22Rv1 (cell line): ENCODE data around the gene GALNT17.

Experiments
- ZFX ChIP-seq: fragments of 450-650 bp; IDR thresholded peaks from 2 replicates; pipeline ENCODE4 v1.6.1; 2017; ENCODE audit warnings: antibody characterized with exemption, borderline replicate concordance
- TF ChIP-seq, protein P1 (sequence below): fragments of 450-650 bp; IDR thresholded peaks from 2 replicates; pipeline ENCODE4 v1.5.1; 2017; ENCODE audit warnings: mild to moderate bottlenecking

DNA sequence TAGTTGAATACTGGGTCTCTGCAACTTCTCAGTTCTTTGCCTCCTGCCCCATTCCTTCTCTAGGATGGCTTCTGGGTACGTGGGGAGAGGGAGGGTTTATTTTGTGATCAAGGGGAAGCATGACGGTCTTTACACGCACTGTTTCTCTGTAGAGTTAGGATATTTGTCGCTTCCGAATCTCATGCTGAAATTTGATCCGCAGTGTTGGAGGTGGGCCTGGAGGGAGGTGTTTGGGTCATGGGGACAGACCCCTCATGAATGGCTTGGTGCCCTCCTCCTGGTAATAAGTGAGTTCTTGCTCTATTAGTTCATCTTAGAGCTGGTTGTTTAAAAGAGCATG lies 311.2 kb downstream of the GALNT17 start:
- TF ChIP-seq, protein P1, sequence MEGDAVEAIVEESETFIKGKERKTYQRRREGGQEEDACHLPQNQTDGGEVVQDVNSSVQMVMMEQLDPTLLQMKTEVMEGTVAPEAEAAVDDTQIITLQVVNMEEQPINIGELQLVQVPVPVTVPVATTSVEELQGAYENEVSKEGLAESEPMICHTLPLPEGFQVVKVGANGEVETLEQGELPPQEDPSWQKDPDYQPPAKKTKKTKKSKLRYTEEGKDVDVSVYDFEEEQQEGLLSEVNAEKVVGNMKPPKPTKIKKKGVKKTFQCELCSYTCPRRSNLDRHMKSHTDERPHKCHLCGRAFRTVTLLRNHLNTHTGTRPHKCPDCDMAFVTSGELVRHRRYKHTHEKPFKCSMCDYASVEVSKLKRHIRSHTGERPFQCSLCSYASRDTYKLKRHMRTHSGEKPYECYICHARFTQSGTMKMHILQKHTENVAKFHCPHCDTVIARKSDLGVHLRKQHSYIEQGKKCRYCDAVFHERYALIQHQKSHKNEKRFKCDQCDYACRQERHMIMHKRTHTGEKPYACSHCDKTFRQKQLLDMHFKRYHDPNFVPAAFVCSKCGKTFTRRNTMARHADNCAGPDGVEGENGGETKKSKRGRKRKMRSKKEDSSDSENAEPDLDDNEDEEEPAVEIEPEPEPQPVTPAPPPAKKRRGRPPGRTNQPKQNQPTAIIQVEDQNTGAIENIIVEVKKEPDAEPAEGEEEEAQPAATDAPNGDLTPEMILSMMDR = no peak
- no peak for TF ChIP-seq ZFX
